NCI-H1694 (cell line): ENCODE data around the gene ABHD15.
A peak's percentile ranks its signal among the peaks of the same experiment; 100 is the strongest.

Source experiments
- DNase-seq: peaks from one replicate; lab custom pipeline; 2025; lab: John Stamatoyannopoulos, UW

Gene ABHD15

DNA sequence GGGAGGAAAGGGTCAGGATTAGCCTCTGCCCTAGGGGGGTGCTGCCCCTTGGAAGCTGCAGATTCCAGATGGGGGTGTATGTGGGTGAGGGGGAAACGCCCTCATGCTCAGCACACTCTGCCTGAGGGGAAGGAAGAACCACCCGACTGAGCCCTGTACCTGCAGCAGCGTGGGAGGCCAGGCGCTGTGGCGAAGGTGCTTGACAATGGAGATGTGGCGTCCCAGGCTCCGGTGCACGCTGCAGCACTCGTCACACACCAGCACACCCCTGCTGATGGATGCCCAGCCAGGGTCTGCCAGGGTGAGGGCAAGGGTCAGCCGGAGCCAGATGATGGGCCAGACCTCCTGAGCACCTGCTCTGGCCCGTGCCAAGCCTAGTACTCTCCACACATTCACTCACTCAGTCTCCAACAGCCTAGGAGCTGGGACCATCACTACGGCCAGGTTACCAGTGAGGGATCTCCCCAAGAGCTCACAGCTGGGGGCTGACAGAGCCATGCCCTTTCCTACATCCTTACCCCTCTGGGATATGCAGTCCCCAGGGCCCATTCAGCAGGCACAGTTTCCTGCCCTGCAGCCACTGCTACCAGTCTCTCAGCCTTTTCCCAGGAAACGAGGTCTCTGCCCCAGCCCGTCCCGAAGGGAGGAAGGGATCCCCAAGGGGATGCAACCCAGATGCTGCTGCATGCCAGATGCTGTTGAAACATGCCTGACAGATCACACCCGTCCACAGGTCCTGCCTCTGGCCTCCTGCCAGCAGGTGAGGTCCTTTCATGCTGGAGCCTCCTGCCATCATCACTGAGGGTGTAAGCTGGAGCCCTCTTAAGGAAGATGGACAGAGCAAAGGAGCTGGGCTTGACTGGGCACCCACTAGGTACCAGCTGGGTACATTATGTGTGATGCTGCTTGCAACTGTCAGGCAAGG is 16.7 kb upstream of the ABHD15 start:
- DNase-seq = peak; percentile 69

DNA sequence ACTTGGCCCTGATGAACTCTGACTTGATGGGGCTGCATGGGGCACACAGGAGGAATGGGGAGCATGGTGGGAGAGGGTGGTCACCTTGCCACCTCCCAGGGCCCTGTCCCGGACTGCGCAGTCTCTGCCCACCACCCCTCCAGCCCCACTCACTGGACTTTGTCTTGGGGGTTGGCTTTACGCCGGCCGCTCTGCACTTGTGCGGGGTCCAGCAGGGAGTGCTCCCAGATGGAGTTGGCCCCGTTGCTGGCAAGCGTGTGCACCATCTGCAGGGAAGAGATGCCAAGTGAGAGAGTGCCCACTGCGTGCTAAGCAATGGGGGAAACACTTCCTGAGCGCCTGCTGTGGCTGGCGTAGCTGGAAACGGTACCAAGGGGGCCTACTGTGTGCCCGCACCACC is 15.9 kb upstream of the ABHD15 start:
- DNase-seq = peak; percentile 67

DNA sequence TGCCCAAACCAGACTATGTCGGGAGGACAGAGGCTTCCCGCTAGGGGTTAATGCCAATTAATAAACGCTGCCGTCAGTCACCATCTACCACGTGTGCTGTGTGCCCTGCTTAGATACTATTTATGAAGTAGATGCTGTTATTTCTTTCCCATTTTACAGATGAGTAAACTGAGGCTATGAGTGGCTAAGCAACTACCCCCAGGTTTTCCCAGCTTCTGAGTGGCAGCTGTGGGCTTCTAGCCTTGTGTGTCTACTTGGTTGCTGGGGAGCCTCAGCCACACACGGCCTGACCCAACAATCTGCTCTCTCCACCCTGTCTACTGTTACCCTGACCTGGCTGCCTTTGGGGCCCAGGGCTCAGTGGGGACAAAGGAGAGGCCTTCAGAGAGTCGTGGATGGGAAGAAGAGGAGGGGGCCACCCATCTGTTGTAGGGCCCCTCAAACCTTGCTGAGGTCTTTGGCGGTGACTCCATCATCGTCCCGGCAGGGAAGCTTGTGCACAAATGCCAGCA is 15.5 kb upstream of the ABHD15 start:
- DNase-seq = peak; percentile 63

DNA sequence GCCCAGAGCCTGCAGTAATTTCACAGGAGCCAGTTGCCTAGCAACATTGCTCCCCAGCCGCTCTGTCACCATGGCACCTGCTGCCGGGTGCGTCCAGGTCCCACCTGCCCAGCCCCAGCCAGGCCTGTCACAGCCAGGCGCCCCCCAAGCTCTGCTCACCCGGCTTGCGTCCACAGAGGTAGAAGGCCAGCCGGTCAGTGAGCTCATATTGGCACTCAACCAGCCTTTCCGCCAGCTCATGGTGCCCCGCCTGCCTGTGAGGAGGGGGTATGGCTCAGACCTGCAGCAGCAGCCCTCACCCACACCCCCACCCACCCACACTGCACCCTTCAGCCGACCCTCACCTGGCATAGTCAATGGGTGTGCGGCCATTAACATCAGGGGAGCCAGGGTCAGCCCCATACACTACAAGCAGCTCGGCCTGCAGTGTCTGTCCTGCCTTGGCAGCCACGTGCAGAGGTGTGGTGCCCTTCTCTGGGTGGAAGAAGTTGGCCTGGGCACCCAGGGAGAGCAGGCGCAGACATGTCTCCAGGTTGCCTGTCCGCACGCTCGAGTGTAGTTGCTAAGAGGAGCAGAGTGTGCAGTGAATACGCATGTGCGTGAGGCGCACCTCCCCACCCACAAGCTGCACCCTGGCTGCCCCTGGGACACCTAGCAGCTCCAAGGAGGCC is 14.9 kb upstream of the ABHD15 start:
- peak; percentile 19 for DNase-seq

DNA sequence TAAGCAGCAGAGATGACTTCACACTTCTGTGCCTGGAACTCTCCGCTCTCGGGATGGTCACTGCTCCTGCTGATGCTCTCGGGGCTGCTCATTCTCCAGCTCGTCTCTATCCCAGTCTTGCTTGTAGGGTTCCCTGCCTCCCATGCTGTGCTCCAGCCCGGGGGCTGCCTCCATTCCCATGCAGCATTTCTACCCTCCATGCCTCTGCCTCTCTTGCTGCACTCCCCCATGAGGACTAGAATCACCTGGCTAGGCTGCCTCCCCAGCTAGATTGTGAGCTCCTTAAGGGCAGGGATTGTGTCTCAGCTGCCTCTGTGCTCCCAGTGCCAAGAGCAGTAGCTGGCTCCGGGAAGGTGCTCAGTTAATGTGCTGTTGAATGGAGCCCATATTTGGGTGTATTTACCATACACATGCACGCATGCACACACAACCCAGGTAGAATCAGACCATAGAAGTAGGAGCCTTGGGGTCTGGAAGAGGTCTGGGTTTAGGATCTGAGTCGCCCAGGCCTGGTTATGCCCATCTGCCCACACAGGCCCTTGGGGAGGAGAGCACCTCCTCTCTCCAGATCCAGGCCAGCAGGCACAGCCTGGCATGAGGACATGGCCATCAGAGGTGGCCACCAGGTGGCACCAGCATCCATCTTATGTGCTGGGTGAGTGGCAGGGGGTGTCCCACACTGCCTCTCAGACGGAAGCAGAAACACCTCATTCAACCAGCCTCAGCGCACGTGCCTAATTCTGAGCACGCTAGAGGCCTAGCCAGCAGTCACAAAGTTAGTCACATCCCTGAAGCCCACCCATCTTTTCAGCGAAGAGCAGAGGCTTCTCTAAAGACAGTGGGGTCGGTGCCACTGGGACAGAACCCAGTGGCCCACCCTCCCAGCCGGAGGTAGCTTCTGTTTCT is 13.3 kb upstream of the ABHD15 start:
- peak; percentile 91 for DNase-seq

DNA sequence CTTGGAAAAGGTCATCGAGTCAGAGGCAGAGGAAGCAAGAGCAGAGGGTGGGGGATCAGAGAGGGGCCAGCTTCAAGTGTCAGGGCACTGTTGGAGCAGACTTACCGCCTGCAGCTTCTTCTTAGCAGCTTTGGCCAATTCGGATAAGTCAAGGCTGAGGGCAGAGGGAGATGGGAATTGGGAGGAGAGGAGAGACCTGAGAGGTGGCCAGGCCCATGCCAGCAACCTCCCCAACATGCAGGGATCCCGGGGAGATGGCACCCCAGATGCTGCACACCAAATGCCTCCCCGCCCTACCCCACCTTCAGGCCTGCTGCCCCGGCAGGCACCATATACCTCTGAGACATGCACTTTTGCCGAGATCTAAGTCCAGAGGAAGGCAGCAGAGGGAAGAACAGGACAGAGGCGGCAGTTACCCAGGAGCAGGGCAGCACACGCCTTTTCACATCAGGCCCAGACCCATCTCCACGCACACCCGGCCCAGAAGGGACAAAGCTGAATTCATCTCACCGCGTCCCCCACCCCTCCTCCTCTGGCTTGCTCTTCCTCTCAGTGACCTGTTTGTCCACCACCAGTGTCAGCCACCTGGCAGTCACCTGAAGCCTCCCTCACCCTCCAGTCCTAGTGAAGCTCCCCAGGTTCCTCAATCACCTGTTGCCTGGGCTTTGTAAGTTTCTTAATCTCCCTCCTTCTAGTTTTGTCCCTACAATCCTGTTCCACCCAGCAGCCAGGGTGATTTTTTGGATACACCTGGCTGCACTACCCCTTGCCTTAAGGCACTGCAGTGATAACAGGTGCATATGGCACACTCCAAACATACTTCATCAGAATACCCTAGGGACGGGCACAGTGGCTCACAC is 12.0 kb upstream of the ABHD15 start:
- DNase-seq = no peak

DNA sequence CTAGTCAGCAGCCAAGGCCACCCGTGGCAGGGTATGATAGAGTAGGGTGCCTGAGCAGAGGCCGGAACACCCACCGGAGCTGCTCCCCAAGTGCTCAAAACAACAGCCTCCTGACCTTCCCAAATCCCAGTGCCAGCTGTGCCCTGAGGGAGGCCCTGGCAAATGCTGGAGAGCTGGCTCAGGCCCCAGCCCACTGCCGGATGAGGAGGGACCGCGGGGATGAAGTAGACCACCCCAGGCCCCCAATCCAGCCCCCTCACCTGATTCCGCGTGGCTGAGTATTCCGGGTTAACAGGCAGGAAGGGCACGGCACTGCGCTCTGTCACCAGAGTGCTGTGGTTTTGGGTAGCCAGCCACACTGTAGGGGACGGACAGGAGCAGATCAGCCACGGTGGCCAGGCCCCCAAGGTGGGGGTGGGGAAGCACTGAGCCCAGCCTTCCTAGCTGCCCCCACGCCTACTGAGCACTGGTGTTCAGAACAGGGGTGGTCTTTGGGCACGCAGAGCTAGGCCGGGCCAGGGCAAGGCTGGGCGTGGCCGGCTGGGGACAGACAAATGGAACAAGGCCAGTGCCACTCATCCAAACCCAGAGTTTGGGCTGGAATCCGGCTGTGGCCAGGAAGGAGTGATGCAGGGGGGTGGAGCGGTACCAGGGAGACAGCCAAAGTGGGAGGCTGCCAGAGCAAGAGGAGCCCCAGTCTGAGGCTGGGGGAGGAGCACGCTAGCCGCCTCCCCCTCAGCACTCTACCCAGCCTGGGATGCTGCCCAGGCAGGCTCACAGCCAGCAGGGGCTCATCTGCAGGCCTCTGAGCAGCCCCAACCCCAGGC is 10.8 kb upstream of the ABHD15 start:
- DNase-seq = peak; percentile 20

DNA sequence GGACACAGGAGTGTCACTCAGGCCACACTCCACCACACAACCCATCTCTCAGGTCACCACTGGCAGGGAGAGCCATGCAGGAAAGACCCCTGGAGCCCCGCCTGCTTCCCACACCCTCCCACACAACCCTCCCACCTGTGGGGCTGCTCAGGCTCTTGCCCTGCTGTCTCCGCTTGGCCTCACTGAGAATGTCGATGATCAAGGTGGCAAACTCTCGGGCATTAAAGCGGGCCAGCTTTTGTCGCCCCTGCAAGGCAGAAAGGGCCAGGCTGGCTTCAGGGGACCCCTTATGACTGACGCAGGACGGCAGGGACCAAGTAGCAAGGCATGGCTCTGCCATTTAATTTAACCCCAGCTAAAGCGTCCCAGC is 10.1 kb upstream of the ABHD15 start:
- DNase-seq = no peak

DNA sequence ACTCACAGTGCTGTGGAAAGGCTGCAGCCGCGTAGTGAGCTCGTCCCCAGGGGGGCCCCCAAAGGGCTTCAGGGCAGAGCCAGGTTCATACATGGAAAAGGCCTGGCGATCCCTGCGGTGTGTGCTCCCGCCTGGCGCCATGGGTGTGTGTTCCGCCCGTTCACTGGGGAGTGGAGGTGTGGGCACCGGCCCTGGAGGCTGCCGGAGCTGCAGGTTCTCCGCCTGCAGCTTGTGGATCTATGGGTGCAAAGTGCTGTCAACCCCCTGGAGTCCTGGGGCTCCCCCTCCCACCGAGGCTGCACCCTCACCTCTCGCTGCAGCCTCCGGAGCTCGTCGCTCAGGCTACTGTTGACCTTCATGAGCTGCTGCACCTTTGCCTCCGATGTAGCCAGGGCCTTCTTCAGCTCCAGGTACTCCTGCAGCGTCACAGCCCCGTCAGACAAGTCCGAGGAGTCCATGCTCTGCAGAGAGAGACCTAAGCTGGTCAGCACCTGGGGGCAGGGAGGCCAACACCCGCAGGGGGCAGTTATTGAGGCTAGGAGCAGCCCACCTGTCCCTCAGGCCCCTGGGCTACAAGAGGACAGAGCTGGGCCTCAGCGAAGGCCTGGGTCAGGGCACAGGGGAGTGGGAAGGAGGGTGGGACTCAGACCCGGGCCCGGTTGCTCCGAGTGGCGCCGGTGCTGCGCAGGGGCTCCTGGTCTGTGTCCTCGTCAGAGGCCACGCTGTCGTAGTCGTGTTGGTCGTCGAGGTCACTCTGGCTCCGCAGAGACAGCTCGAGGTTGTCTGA is 9.6 kb upstream of the ABHD15 start:
- no peak for DNase-seq

DNA sequence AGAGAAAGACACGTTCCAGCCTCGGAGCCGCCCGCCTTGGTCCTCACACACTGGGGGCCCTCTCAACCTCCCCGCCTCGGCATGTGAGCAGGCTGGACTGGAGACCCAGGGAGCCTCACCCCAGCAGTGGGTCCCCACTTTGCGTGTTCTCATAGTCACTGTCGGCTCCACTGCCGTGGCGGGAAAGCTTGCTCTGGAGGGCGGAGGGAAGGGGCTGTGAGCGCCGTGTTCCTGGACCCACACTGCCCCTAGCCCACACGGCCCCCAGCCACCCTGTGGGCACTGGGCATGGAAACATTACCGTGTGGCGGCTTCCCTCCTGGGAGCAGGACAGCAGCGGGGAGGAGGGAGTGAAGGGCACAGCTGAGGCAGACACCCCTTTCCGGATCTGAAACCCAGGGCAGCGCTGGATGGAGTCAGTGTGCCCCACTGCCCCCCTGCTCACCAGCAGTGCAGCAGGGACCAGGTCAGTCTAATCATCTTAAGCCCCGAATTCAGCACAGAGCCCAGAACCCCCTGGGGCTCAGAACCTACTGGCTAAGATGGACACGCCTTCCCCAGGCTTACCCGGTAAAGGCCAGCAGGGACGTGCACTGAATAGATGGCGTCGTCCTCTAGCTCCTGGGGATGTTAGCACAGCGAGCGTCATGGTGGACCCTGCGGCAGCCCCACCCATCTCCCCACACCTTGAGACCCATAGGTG is 8.8 kb upstream of the ABHD15 start:
- DNase-seq = no peak

DNA sequence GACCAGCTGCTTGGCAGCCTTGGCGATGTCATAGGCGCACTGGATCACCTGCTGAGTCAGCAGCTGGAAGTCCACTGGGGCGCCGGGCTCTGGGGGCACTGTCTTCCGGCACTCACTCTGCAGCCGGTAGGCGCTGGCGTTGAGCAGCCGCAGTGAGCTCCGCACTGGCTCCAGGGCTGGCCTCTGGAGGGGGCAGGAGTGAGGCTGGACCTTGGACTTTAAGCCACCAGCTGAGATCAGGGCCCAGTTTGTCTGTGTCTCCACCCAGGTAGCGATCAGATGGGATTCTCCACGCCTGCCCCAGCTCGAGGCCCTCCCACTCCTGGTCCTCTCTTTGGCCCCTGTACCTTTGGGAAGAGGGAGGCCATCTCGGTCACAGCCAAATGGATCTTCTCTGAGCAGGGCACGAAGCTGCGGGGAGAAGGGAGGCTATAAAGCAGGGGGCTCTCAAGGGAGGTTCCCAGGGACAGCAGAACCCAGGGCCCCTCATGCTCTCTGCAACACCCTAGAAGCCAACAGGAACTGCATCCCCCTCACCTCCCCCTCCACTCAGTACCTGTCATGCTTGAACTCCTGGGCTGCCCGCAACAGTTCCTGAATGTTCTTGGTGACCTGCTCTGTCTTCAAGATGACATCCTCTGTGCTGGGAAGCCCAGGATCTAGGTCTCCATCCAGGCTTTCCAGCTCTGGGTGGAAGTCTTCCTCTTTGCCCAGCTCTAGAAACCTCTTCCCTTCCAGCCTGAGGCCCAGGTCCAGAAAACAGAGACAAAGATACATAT is 8.1 kb upstream of the ABHD15 start:
- DNase-seq = no peak

DNA sequence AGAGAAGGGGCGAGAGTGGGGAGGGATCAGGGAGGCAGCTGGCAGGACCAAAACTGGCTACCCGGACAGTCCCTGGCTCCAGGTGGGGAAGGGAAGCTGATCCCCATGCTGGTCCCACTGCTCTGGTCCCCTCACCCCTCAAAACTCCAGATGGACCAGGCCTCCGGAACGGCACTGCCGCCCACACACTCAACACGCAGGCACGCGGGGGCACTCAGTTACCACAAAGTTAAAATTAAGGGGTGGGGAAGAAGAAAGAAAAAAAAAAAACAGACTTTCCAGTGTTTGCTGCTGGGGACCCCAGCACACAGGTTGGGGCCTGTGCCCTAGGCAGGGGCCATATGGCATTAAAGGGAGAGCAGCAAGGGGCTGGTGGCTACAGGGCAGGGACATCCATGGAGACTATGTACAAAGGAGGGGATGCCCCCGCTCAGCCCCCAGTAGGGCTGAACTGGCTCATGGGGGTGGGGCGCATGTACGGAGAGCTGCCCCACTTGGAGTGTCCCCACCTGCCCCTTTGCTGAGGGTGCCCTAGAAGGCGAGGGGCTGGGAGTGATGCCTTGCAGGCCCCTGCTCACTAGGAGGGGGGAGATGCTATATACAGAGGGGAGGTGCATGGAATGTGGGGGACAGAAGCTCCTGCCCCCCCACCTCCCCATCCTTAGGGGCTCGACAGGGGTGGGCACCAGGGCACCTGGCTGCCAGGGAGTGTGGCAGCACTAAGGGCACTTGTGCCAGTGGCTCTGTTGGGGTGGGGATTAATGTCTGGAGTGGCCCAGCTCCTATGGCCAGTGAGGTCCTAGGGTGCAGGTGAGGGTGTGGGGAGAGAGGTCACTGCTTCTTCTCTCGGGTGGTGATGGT is 7.3 kb upstream of the ABHD15 start:
- DNase-seq = no peak

DNA sequence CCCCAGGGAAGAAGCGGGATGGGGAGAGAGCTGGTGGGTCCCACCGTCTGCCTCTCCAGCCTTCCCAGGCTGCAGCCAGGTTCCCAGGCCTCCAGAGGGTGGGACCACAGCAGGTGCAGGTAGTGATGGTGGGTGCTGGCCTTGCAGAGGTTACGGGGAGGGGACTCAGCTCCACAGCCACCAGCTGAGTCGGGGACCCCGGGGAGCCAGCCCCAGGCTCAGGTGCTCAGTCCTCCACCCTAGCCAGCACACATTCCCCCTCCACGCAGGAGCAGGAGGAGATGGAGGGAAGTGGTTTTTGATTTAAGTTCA is 6.7 kb upstream of the ABHD15 start:
- DNase-seq = no peak

DNA sequence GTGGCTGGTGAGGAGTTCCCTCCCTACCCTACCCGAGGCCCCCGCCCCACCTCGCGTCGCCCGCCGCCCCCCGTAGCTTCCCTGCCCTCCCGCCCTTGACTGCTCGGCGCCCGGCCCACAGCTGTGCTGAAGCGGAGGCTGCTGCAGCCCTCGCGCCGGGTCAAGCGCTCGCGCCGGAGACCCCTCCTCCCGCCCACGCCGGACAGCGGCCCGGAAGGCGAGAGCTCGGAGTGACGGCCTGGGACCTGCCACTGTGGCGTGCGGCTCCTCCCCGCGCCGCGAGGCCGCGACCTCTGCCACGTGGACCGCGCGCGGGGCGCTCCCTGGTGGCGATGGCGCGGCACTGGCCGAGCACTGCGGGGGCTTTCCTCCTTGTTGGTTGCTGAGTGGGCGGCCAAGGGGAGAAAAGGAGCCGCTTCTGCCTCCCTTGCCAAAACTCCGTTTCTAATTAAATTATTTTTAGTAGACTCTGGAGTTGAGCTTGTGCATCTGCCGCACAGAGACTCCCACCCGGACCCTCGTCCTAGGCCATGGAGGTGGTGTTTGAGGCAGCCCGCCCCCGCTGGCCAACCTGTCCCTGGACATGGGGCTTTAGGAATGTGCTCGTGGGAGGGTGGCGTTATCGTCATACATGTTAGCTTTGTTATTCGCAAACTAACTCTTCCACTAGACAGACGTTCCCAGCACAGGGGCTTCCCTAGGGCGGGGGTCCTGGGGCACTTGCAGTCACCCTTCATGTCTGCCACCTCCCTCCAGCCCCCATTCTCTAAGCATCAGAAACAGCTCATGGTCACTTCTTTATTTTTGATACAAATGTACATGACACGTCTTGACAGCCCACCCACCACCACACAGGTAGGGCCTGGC is 6.1 kb upstream of the ABHD15 start:
- DNase-seq = no peak

DNA sequence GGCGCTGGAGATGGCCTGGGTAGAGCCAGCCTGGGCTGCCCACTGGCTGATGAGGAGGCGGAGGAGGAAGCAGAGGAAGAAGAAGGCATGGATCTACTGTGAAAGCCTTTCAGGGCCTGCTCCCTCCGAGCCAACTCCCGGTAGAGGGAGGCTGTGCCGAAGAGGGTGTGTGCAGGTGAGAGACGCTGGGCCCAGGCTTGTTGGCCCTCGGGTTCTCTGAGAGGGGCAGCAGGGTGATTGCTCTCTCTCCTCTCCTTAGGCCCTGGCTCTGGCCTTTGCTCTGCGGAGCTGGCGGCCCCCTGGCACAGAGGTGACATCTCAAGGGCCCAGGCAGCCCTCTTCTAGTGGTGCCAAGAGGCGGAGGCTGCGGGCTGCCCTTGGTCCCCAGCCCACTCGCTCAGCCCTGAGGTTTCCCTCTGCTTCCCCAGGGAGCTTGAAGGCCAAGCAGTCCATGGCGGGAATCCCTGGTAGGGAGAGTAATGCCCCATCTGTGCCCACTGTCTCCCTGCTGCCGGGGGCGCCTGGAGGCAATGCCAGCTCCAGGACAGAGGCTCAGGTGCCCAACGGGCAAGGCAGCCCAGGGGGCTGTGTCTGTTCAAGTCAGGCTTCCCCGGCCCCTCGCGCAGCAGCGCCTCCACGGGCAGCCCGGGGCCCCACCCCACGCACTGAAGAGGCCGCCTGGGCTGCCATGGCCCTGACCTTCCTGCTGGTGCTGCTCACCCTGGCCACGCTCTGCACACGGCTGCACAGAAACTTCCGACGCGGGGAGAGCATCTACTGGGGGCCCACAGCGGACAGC is 5.2 kb upstream of the ABHD15 start:
- DNase-seq = no peak

DNA sequence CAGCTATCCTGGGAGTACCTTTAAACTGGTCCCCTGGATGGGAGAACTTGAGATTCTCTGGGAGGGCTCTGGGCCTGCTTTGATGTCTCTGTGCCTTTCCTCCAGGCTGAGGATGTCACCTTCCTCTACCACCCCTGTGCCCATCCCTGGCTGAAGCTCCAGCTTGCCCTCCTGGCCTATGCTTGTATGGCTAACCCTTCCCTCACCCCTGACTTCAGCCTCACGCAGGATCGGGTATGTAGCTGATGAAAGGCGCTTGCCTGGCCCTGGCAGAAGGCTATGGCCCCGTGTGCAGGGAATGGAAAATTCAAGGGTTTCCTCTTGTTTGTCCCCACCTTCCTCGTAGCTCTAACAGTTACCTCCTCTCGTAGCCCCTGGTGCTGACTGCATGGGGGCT is 4.6 kb upstream of the ABHD15 start:
- DNase-seq = no peak
